ENCODE results near the gene GSTM2. TPM values are rescaled to one million over a fixed set of nuclear protein-coding genes. Genes with fewer than 3 reads are reported as not detected.
"Not testable (repeated sequence)": the region's sequence is repeated elsewhere in the genome, so short reads cannot be mapped to it uniquely, and the experiment has no call there.

Gene GSTM2
- total RNA-seq, 2 donors from 2014 or later: 49.0 to 72.4 TPM

DNA sequence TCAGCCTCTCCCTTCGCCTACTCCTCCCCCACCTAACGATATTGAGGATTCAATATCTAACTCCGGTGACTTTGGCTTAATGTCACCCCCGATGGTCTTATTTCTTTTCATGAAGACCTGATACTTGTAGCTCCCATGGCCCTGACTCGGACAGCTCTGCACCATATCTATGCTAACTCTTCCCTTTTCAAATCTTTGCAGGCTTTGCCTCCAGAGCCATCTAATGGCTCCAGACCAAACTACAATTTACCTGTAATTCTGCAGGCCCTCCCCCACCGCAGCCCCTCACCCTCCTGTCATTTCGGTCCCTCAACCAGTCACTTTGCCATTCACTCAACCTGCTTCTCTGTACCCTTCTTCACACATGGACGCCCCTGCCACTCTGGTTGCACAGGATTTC, 36.3 kb downstream of the GSTM2 start:
- H3K36me3 ChIP-seq: no peaks in the 10 kb centered on the region
- ATAC-seq (ENCODE audit: insufficient number of reproducible peaks, low FRiP score, low read depth) (no peak), DNase-seq (ENCODE audit: low spot score) (no peak)
- H3K9me3 ChIP-seq: no peaks in the 10 kb centered on the region
- H3K27me3 ChIP-seq (replicated peaks; ENCODE audit: insufficient read depth): no peaks in the 10 kb centered on the region
- no peaks in the 10 kb centered on the region for H3K4me1 ChIP-seq (ENCODE audit: control insufficient read depth in 1 of 2, low read depth in 2 of 2)
- H3K4me3 ChIP-seq: no peak overlapping the region
- TF ChIP-seq, protein P1, sequence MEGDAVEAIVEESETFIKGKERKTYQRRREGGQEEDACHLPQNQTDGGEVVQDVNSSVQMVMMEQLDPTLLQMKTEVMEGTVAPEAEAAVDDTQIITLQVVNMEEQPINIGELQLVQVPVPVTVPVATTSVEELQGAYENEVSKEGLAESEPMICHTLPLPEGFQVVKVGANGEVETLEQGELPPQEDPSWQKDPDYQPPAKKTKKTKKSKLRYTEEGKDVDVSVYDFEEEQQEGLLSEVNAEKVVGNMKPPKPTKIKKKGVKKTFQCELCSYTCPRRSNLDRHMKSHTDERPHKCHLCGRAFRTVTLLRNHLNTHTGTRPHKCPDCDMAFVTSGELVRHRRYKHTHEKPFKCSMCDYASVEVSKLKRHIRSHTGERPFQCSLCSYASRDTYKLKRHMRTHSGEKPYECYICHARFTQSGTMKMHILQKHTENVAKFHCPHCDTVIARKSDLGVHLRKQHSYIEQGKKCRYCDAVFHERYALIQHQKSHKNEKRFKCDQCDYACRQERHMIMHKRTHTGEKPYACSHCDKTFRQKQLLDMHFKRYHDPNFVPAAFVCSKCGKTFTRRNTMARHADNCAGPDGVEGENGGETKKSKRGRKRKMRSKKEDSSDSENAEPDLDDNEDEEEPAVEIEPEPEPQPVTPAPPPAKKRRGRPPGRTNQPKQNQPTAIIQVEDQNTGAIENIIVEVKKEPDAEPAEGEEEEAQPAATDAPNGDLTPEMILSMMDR (IDR thresholded peaks at IDR 0.05): no peak
- no peak overlapping the region for H3K27ac ChIP-seq

DNA sequence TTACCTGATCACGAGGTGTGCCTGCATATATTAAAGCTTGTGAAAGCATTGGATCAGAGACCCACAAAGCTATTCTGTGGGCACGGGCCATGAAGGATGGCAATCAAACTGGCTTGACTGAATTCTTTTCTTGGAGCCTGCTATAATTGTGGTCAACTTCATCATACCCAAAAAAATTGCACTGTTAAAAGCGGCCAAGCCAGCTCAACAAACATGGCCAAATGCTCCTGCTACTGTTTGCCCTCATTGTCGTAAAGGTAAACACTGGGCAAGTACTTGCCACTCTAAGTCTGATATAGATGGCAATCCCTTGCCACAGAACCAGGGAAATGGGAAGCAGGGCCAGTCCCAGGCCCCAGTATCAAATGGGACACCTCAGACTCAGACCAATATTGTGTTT, 37.6 kb downstream of the GSTM2 start:
- Histone ChIP-seq H3K27me3 (replicated peaks; ENCODE audit: insufficient read depth) (no peaks in the 10 kb centered on the region), H3K36me3 (no peaks in the 10 kb centered on the region), H3K27ac (no peak overlapping the region), H3K4me1 (ENCODE audit: control insufficient read depth in 1 of 2, low read depth in 2 of 2) (no peaks in the 10 kb centered on the region), H3K4me3 (no peak overlapping the region), H3K9me3 (no peaks in the 10 kb centered on the region)
- ATAC-seq (ENCODE audit: insufficient number of reproducible peaks, low FRiP score, low read depth) (no peak), DNase-seq (ENCODE audit: low spot score) (no peak)
- TF ChIP-seq, protein P1 (IDR thresholded peaks at IDR 0.05): no peak

DNA sequence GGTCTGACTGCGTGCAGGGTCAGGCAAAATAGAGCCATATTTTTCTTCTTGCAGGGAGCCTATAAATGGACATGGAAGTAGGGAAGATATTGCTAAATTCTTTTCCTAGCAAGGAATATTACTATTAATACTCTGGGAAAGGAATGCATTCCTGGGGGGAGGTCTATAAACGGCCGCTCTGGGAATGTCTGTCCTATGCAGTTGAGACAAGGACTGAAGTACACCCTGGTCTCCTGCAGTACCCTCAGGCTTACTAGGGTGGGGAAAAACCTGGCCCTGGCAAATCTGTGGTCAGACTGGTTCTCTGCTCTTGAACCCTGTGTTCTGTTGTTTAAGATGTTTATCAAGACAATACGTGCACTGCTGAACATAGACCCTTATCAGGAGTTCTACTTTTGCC, 41.1 kb downstream of the GSTM2 start:
- not testable (repeated sequence) for H3K36me3 ChIP-seq; H3K4me1 ChIP-seq (ENCODE audit: control insufficient read depth in 1 of 2, low read depth in 2 of 2); DNase-seq (ENCODE audit: low spot score); H3K9me3 ChIP-seq; ATAC-seq (ENCODE audit: insufficient number of reproducible peaks, low FRiP score, low read depth); H3K27me3 ChIP-seq (replicated peaks; ENCODE audit: insufficient read depth); H3K4me3 ChIP-seq; H3K27ac ChIP-seq

DNA sequence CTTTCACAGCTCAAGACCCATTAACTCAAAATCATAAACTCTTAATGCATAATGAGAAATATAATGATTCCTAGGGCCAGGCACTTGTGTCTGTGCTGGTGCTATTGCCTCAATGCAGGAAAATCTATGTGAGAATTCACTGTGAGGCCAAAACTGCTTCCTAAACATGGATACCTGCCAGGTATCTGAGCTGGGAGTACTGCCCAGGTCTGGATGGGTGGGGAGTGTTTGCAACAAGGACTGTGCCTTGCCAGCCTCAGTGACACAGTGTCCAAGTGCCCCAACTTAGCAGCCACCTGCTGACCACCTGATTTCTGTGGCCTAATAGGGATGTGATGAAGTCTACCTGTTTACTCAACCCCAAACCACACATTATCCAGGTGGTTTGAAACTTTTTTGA, 42.0 kb downstream of the GSTM2 start:
- H3K4me1 ChIP-seq (ENCODE audit: control insufficient read depth in 1 of 2, low read depth in 2 of 2); H3K36me3 ChIP-seq; H3K27me3 ChIP-seq (replicated peaks; ENCODE audit: insufficient read depth); H3K4me3 ChIP-seq; H3K27ac ChIP-seq; DNase-seq (ENCODE audit: low spot score); H3K9me3 ChIP-seq; ATAC-seq (ENCODE audit: insufficient number of reproducible peaks, low FRiP score, low read depth): not testable (repeated sequence)

DNA sequence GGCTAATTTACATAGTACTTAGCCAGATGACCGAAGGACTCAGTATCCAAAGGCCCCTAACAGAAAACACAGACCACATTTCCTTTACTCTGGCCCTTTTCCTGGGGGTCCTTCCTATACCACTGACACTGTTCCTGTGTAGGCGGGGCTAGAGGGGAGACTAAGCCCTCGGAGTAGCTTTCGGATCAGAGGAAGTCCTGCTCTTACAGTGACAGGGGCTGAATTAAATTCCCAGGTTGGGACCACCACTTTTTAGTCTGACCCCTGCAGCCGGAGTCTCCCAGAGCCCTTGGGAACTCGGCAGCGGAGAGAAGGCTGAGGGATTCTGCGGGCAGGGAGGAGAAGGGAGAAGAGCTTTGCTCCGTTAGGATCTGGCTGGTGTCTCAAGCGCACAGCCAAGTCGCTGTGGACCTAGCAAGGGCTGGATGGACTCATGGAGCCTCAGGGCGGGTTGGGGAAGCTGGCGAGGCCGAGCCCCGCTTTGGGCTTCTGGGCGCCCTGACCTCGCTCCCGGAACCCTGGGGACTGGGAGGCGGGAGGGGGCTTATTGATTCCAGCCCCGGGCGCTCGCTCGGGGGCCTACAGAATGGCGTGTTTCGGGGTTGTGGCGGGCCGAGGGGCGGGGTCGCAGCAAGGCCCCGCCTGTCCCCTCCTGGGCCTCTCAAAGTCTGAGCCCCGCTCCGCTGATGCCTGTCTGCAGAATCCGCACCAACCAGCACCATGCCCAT, 43.9 kb downstream of the GSTM2 start, which contains the start of gene GSTM5:
GSTM5 (plus strand) TSS at position 659 of the 728 bp plus-strand sequence; CDS start at position 721, 62 bp downstream.
- H3K36me3 ChIP-seq; H3K27me3 ChIP-seq (replicated peaks; ENCODE audit: insufficient read depth); H3K9me3 ChIP-seq; H3K4me1 ChIP-seq (ENCODE audit: control insufficient read depth in 1 of 2, low read depth in 2 of 2); ATAC-seq (ENCODE audit: insufficient number of reproducible peaks, low FRiP score, low read depth); DNase-seq (ENCODE audit: low spot score); H3K27ac ChIP-seq: not testable (repeated sequence)
- H3K4me3 ChIP-seq: peak within 1 kb of the TSS; percentile 46

DNA sequence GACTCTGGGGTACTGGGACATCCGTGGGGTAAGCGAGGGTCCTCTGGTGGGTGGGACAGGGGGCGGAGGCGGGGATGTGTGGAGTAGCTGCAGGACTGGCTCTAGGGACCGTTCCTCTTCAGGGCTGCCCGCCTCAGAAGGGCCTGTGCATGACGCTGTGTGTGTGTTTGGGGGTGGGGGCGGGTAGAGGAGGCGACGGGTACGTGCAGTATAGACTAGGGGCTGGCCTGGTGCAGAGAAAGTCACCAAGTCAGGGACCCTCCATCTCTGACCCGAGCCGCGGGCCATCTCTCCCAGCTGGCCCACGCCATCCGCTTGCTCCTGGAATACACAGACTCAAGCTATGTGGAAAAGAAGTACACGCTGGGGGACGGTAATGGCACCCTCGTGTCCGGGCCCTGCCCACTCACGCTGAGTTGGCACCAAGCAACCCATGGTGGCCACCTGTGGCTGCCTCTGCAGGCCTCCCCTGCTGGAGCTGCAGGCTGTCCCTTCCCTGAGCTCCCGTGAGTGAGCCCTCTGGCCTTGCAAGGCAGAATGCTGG, 44.5 kb downstream of the GSTM2 start:
- Histone ChIP-seq H3K36me3 (no peaks in the 10 kb centered on the region), H3K9me3 (no peaks in the 10 kb centered on the region), H3K4me3 (peak overlapping the region; percentile 46), H3K27ac (no peak overlapping the region), H3K4me1 (ENCODE audit: control insufficient read depth in 1 of 2, low read depth in 2 of 2) (no peaks in the 10 kb centered on the region), H3K27me3 (replicated peaks; ENCODE audit: insufficient read depth) (no peaks in the 10 kb centered on the region)
- no peak for ATAC-seq (ENCODE audit: insufficient number of reproducible peaks, low FRiP score, low read depth)
- no peak for DNase-seq (ENCODE audit: low spot score)
- TF ChIP-seq, protein P1 (IDR thresholded peaks at IDR 0.05): no peak

All from thoracic aorta (tissue), 2 donors.